GM19025 (cell line): Measurements from ENCODE around the gene GSTA1.
"Not testable (repeated sequence)": the region's sequence is repeated elsewhere in the genome, so short reads cannot be mapped to it uniquely, and the experiment has no call there.

Source experiments
- ATAC-seq: cut with Tn5 transposase; IDR thresholded peaks from one replicate; pipeline ENCODE4 v1.9.1; 2021; ENCODE audit warnings: mild to moderate bottlenecking, low read depth, moderate library complexity; ENCODE audit not compliant: unreplicated experiment

GSTA1 gene

DNA sequence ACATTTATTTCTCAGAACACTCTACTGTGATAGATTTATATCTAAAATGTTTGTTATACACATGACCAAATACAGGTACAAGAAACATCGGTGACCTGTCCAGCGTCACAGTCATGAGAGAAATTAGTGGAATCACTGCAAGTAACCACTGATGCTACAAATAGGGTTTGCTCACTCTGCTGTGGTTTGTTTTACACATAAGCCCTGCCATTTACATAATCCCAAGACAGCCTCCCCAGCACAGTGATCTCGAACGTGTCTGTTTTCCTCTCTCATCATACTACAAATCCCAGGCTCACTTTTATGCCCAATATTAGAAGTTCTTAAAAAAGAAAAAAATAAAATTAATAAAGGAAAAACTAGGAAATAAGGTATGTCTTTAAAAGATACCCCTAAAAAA is 6.2 kb upstream of the GSTA1 start:
- ATAC-seq, result not testable (repeated sequence)

- no peak for ATAC-seq
Measured at GRCh38 chr6:52808660-52809059, 5.0 kb upstream of the GSTA1 start.

DNA sequence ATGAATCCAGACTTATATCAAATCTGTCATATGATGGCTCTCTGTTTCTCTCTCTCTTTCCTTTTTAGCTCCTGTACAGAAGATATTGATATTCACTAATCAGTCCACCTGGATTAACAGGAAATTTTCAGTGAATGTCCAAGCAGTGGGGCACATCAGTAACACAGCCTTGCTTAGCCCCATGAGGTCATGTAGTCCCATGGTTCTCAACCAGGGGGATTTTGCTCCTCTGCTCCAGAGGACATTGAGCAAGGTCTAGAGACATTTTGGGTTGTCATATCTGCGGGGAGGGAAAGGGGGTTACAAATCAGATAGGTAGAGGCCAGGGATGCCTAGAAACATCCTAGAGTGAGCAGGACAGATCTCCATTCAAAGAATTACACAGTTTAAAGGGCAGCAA is 810 bp downstream of the GSTA1 start:
- no peak for ATAC-seq

DNA sequence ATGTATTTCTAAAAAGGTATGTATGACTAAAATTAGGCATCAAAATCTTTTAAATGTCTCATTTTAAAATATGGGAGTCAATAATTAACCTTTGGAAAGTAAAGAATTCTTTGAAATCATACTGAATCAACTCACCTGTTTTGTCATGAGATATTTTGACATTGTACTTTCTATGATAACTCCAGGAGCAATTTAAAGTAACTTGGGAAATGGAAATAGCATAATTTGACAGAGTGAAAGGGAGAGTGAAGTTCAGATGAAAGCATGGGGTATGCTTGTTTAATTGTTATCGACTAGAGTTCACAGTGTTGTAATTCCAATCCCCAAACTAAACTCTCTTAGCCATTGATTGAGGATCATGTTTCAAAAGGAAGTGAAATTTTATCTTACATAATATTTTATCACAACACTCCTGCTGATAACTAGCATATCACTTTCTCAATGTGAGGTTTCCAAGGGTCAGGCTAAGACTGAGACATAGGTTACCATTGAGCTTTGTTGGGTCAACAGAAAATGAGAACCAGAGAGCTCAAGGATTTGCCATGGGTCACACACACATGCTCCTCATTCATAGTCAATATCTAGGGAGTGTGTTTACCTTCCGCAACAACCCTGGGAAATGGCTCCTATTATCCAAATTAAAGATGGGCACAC is 2.3 kb downstream of the GSTA1 start:
- ATAC-seq, result no peak

DNA sequence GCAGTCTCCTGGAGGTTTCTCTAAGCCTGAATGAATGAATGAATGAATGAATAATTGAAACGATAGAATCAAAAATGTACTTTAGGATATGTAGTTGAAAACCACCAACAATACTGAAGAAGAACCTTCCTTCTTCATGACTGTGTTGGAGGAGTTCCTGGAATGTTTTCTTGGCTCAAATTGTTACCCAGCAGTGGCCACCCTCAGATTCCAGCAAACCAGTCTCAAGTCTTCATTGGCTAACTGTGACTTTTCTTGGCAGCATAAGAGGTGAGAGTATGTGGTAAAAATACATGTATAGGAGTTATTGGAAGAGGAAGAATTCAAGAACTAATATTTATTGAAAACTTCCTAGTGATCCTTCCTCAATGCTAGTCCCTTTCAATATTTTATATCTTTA is 4.3 kb downstream of the GSTA1 start:
- ATAC-seq, result not testable (repeated sequence)

- not testable (repeated sequence) for ATAC-seq
Measured at GRCh38 chr6:52794366-52794765, 9.2 kb downstream of the GSTA1 start.

DNA sequence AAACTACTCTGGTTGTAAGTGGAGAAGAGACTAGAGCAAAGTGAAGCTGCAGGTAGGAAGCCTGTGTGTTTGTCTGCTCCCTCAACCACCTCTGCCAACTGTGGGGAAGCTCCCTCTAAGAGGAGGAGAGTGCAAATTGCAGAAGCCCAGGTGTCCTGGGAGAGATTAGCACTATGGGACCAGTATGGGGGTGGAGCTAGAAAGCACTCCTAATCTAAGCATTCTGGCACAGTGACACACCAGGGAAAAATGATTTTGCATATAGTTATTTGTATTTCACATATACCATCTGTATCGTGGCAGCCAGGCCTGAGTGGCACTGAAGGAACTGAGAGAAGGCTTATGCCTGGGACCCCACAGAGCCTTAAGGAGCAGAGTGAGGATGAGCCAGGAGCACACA is 12.8 kb downstream of the GSTA1 start:
- ATAC-seq, result no peak

- not testable (repeated sequence) for ATAC-seq
Measured at GRCh38 chr6:52789658-52790057, 14.0 kb downstream of the GSTA1 start.

- ATAC-seq, result no peak
Measured at GRCh38 chr6:52788478-52788877, 15.1 kb downstream of the GSTA1 start.

DNA sequence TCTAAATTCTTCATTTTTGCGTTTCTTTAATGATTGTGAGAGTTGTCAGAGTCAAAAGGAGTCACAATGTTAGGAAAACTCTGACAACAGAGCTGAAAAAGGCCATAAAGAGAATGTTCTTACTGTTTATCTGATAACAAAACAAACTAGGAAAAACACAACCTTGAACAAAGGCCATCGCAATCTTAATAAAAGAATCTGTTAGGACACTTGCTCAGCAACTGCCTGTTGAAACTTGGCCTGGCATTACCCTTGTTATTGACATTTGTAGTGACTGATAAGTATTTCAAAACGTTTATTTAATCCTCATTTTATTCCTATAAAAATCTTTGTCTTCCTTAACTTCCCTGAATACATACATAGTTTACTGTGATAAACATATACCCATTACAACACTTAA is 15.7 kb downstream of the GSTA1 start:
- no peak for ATAC-seq

DNA sequence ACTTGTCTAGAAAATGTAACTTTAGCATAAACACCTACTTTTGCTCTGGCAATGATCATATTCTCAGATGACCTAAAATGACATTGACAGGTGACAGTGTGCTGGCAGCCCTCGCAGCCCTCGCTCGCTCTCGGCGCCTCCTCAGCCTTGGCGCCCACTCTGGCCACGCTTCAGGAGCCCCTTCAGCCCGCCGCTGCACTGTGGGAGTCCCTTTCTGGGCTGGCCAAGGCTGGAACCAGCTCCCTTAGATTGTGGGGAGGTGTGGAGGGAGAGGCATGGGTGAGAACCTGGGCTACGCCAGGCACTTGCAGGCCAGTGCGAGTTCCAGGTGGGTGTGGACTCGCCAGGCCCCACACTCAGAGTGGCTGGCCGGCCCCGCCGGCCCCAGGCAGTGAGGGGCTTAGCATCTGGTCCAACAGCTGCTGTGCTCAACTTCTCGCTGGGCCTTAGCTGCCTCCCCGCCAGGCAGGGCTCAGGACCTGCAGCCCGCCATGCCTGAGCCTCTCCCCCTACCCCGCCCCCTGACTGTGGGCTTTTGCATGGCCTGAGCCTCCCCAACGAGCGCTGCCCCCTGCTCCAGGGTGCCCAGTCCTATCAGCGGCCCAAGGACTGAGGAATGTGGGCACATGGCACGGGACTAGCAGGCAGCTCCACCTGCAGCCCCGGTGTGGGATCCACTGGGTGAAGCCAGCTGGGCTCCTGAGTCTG is 17.2 kb downstream of the GSTA1 start:
- no peak for ATAC-seq

DNA sequence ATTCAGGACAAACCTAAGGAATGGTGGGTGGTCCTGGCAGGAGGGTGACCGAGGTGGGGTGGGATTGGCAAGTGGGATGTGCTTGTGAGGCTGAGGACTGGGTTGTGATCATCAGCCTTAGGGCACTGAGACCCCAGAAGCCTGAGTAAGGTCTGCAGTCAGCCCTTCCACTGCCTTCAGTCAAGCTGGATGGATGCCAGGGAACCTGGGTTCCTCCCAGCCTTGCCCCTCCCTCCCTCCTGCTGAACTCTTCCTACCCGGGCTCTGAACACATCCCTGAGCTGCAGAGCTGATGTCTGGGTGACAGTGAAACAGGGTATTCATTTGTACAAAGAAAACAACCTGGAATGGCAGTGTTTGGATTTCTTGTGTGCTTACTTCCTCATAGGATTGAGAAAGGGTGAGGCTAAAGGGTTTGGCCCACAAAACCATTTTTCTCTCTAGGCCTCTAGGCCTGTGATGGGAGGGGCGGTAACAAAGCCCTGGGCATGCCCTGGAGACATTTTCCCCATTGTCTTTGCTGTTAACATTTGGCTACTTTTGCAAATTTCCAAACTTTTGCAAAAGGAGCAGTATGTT is 20.8 kb downstream of the GSTA1 start:
- ATAC-seq, result not testable (repeated sequence)

DNA sequence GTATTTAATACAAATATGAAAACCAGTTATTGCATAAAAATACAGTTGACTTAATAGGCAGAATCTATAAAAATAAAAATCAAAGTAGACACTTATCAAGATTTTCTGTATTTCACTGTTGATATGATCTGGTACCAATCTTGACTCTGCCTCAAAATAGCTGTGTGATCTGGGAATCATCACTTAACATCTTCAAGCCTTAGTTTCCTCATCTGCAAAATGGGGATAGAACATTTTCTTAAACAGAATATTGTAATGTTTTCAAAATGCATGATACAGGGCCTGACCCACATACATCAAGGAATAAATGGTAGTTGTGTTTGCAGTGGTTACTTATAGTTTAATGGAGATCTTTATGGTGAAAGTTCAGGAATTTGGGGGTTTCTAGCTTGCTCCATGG is 21.4 kb downstream of the GSTA1 start:
- not testable (repeated sequence) for ATAC-seq

DNA sequence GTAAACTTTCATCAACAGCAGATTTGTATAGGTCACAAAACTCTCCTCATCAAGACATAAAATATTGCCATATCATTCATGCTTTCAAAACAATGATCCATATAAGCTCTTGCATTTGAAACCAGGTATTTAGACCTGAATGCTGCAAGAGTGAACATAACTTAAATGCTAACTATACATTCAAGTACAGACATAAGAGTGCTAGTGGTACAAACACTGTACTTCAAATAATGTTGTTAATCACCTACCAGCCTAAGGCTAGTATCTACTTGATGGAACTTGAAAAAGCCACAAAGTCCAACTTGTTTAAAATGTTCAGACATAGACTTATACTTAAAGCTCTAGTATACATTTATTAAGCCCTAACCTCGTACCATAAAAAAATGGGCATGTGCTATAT is 24.4 kb downstream of the GSTA1 start:
- ATAC-seq, result no peak

- ATAC-seq, result not testable (repeated sequence)
Measured at GRCh38 chr6:52776711-52777351, 26.8 kb downstream of the GSTA1 start.

DNA sequence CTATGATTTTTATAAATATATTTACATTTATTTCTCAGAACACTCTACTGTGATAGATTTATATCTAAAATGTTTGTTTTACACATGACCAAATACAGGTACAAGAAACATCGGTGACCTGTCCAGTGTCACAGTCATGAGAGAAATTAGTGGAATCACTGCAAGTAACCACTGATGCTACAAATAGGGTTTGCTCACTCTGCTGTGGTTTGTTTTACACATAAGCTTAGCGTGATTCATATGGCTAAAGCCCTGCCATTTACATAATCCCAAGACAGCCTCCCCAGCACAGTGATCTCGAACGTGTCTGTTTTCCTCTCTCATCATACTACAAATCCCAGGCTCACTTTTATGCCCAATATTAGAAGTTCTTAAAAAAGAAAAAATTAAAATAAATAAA is 34.2 kb downstream of the GSTA1 start:
- ATAC-seq, result not testable (repeated sequence)

DNA sequence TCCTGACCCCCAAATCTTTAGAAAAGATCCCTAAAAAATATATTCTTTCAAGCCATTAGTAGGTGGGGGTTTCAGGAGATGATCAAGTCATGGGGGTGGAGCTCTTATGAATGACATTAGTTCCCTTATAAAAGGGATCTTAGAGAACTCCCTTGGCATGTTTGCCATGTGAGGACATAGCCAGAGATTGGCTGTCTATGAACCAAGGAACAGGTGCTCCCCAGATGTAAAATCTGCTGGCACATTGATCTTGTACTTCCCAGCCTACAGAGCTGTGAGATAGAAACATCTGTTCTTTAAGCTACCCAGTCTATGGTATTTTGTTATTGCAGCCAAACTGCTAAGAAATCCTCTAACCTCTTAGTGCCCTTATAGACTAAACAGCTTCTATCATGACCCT is 36.0 kb downstream of the GSTA1 start:
- not testable (repeated sequence) for ATAC-seq

DNA sequence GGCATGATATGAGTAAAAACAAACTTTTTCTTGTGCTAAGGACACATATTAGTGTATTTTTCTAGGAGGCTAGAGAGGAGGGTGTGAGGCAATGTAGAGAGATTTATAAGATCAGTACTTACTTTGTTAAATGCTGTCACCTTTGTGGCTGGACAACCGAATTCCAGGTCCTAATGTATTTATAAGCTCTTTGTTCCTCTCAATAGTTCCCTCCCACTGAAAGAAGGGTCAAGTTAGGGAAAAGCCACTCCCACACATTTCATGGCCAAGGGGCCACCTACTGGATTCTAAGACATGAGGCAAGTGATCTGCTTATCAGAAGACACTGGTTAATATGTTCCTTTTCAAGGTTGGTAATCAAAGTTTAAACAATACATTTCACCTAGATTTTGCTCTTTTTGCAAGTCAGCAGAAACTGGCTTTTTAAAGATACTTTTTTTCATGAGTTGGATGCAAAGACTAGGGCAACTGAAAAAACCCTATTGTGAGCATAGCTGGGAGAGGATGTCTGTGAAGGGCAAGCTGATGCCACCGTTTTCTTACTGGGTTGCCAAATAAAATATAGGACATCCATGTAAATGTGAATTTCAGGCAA is 40.2 kb downstream of the GSTA1 start, which contains the start of gene GSTA2:
GSTA2 (minus strand) TSS at position 154 of the 595 bp plus-strand sequence. CDS start 5,528 bp downstream, outside the sequence.
- ATAC-seq, result not testable (repeated sequence)

- ATAC-seq, result not testable (repeated sequence)
Measured at GRCh38 chr6:52761673-52762491, 41.7 kb downstream of the GSTA1 start.
